ENCODE measurements around the gene ALPI.

- TF ChIP-seq CTCF (IDR thresholded peaks at IDR 0.05; ENCODE audit: low read depth, low read length) = no peak
- TF ChIP-seq POLR2A (IDR thresholded peaks at IDR 0.05; ENCODE audit: extremely low read depth, insufficient read length) = no peak
- no peak for TF ChIP-seq MYC (IDR thresholded peaks at IDR 0.05; ENCODE audit: low read depth, low read length)
Measured at GRCh38 chr2:232508251-232508650, 52.3 kb downstream of the ALPI start.

All from NB4 (cell line).